Upper lobe of left lung (tissue), 6 donors: ENCODE measurements around the gene MACROD2. TPM values are rescaled to one million over a fixed set of nuclear protein-coding genes. Genes with fewer than 3 reads are reported as not detected.

Experiments
- ATAC-seq, 2 donors: fragments of 200-7000 bp; cut with Tn5 transposase; one replicate each; pipeline ENCODE4 v1.9.1; 2022; ENCODE audit warnings: mild to moderate bottlenecking in 2 of 2, moderate library complexity in 2 of 2; ENCODE audit not compliant: low FRiP score in 2 of 2
- DNase-seq, 2 donors: peaks; one replicate each; pipeline ENCODE4 v3.0.0-alpha.2; 2019 to 2020
- H3K27ac ChIP-seq, 4 donors: fragments of 200-600 bp; sonication (generic); one replicate each; pipeline ENCODE4 v1.5.1; 2016 to 2019
- H3K27me3 ChIP-seq, 4 donors: fragments of 200-600 bp; sonication (generic); one replicate each; pipeline ENCODE4 v1.5.1; 2017 to 2019
- H3K36me3 ChIP-seq, 4 donors: fragments of 200-600 bp; sonication (generic); one replicate each; pipeline ENCODE4 v1.5.1; 2016 to 2019
- H3K4me1 ChIP-seq, 4 donors: fragments of 200-600 bp; sonication (generic); one replicate each; pipeline ENCODE4 v1.5.1; 2018 to 2019
- H3K4me3 ChIP-seq, 4 donors: fragments of 200-600 bp; sonication (generic); one replicate each; pipeline ENCODE4 v1.5.1; 2017 to 2019; ENCODE audit warnings: mild to moderate bottlenecking in 2 of 4, moderate library complexity in 1 of 4
- H3K9me3 ChIP-seq, 4 donors: fragments of 200-600 bp; sonication (generic); one replicate each; pipeline ENCODE4 v1.5.1; 2018 to 2019
- EP300 ChIP-seq, 4 donors: sonication (generic); formaldehyde crosslinking; IDR thresholded peaks; one replicate each; pipeline ENCODE4 v1.5.1; 2017; ENCODE audit warnings: antibody characterized with exemption in 4 of 4, control low read depth in 2 of 4
- POLR2A ChIP-seq, 4 donors: fragments of 450-650 bp; IDR thresholded peaks; one replicate each; pipeline ENCODE4 v1.5.1; 2016 to 2017; ENCODE audit warnings: antibody characterized with exemption in 4 of 4, mild to moderate bottlenecking in 2 of 4
- POLR2AphosphoS5 ChIP-seq, 2 donors: sonication (generic); formaldehyde crosslinking; IDR thresholded peaks; one replicate each; pipeline ENCODE4 v1.5.1; 2017; ENCODE audit warnings: antibody characterized with exemption in 2 of 2
- WGBS, 2 donors: methylation state at CpG; one replicate each; pipeline ENCODE4 v1.1.5; 2017 to 2018; 5-methylcytosine and 5-hydroxymethylcytosine counted together
- total RNA-seq, 6 donors: library from RNA; depleted of rRNA in 4 of 6; stranded (reverse); fragments of >200 nt in 4 of 6; gene quantifications; one replicate each; pipeline versions ENCODE4 v1.1.0 to v1.2.1, GENCODE V29; 2016 to 2021
- TF ChIP-seq, protein P1 (sequence below), 6 experiments: fragments of 450-650 bp in 4 of 6; fragments of 200-600 bp in 2 of 6; sonication (generic) in 2 of 6; IDR thresholded peaks; one replicate each; pipeline ENCODE4 v1.5.1; 2016 to 2019; ENCODE audit warnings: antibody characterized with exemption in 6 of 6
- donor health status: DM: no; HTN: no; CAD: no; lungs with moderate emphysema.
- donor health status: DM: no; HTN: yes; CAD: no; lungs with severe emphysema.

MACROD2 gene
- total RNA-seq, 6 donors from 2014 or later, result 20.7 to 84.3 (median 36.3) TPM

DNA sequence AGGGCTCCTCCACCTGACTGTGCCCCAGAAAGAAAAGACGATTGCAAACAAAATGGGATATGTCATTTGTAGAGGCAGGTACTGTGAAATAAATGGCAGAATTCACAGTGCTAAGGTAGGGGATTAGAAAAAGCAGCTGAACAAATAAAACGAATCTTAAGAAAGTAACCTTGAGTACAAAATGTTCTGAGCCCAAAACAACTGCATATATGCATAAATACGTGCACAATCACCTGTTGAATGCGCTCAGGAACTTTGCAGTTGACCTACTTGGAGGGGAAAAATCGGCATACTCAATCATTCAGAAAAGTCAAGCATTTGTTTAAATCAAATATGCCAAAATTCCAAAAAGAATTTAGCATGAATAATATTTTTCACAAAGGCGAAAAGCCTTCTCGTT, 1114.2 kb downstream of the MACROD2 start:
- no peaks in the 10 kb centered on the region for H3K36me3 ChIP-seq
- no peak overlapping the region for H3K4me3 ChIP-seq
- ATAC-seq, result no peak
- H3K27ac ChIP-seq, result no peak overlapping the region
- TF ChIP-seq, protein P1, sequence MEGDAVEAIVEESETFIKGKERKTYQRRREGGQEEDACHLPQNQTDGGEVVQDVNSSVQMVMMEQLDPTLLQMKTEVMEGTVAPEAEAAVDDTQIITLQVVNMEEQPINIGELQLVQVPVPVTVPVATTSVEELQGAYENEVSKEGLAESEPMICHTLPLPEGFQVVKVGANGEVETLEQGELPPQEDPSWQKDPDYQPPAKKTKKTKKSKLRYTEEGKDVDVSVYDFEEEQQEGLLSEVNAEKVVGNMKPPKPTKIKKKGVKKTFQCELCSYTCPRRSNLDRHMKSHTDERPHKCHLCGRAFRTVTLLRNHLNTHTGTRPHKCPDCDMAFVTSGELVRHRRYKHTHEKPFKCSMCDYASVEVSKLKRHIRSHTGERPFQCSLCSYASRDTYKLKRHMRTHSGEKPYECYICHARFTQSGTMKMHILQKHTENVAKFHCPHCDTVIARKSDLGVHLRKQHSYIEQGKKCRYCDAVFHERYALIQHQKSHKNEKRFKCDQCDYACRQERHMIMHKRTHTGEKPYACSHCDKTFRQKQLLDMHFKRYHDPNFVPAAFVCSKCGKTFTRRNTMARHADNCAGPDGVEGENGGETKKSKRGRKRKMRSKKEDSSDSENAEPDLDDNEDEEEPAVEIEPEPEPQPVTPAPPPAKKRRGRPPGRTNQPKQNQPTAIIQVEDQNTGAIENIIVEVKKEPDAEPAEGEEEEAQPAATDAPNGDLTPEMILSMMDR (IDR thresholded peaks at IDR 0.05), result no peak
- H3K4me1 ChIP-seq, result no peaks in the 10 kb centered on the region
- WGBS, 2 donors, result 81 to 83% methylated on average over 7 of the region's 7 CpGs
- H3K9me3 ChIP-seq, result no peaks in the 10 kb centered on the region
- no peaks in the 10 kb centered on the region for H3K27me3 ChIP-seq
- DNase-seq, result no peak

DNA sequence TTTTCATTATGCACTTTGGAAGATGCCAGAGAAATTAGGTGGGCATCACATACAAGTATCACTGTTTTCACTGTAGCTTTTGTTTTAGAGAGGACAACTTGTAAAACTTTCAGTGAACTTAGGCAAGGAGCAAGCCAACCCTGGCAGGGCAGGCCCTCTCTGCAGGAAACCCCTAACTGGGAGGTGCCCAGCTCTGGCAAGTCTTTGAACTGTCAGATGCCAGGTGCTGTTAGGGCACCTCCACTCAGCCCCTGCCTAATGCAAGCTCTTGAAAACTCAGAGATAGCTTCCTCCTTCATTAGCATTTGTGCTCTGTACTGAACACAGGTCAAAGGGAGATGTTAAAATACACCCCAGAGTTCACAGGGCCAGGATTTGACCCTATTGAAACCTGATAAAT, 1116.3 kb downstream of the MACROD2 start:
- ATAC-seq, result no peak
- no peaks in the 10 kb centered on the region for H3K27me3 ChIP-seq
- no peaks in the 10 kb centered on the region for H3K4me1 ChIP-seq
- H3K4me3 ChIP-seq, result no peak overlapping the region
- H3K36me3 ChIP-seq, result no peaks in the 10 kb centered on the region
- H3K9me3 ChIP-seq, result no peaks in the 10 kb centered on the region
- H3K27ac ChIP-seq, result no peak overlapping the region
- no peak for TF ChIP-seq EP300 (IDR thresholded peaks at IDR 0.05)
- TF ChIP-seq POLR2A (IDR thresholded peaks at IDR 0.05), result no peak
- TF ChIP-seq, protein P1 (IDR thresholded peaks at IDR 0.05), result no peak
- no peak for TF ChIP-seq POLR2AphosphoS5 (IDR thresholded peaks at IDR 0.05)
- DNase-seq, result no peak

DNA sequence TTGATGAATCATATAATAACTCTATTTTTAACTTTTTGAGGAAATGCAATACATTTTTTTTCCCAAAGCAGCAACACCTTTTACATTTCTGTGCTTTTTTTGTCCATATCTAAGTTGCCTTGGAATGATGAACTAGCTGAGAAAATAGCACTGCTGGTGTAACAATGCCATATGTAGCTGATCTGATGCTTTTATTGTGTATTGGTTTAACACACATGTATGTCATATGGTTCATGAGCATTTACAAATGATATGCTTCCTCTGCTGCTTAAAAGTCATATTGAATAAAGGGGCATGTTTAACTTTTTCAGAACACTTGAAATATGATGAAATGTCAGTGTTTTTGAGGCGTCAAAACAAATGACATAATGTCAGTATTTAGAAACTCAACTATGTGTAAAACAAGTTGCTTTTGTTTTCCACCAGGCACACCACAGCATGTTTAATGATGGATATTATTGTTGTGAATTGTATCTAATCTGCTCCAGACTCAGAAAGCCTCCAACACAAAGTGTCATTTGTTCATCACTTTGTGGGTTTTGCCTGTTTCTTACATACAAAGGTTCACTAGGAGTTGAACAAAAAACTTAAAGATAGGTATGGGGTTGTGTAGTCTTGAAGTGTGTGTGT, 1117.9 kb downstream of the MACROD2 start:
- no peak for TF ChIP-seq POLR2AphosphoS5 (IDR thresholded peaks at IDR 0.05)
- TF ChIP-seq EP300 (IDR thresholded peaks at IDR 0.05), result no peak
- TF ChIP-seq, protein P1 (IDR thresholded peaks at IDR 0.05), result no peak
- no peak for TF ChIP-seq POLR2A (IDR thresholded peaks at IDR 0.05)
- H3K4me1 ChIP-seq, result no peaks in the 10 kb centered on the region
- 92 to 97% methylated on average over 1 of the region's 1 CpG for WGBS, 2 donors
- no peak for DNase-seq
- no peaks in the 10 kb centered on the region for H3K27me3 ChIP-seq
- no peak overlapping the region for H3K27ac ChIP-seq
- no peak overlapping the region for H3K4me3 ChIP-seq
- no peaks in the 10 kb centered on the region for H3K9me3 ChIP-seq
- no peak for ATAC-seq
- H3K36me3 ChIP-seq, result no peaks in the 10 kb centered on the region

DNA sequence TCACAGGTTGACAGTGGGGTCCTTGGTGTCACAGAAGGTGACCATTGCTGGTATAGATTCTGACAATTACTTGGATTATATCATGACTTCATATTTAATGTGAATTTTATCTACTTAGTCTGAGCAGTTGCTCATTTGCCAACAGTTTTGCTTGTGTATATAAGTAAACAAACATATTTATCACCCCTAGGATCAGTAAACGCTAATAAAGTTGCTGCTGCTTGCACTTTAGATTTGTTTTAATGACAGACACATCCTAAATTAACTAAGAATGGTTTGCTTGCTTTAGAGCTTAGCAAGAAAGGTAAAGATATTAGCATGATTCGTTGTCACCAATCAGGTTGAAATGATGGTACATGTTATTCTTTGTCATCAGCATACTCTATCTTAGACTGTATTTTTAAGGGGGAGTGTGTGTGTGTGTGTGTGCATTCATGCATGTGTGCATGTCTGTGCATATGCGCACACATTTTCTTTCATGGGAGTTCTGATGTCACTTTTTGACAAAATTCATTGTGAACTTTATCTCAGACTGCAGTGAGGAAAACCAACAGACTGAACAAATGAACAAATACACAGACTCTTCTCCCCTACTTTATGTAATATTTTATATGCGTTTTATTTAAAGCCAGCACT, 1124.7 kb downstream of the MACROD2 start:
- Histone ChIP-seq H3K4me1 (no peaks in the 10 kb centered on the region), H3K4me3 (no peak overlapping the region), H3K27me3 (no peaks in the 10 kb centered on the region), H3K27ac (no peak overlapping the region), H3K9me3 (no peaks in the 10 kb centered on the region), H3K36me3 (no peaks in the 10 kb centered on the region)
- DNase-seq (no peak), ATAC-seq (no peak)
- TF ChIP-seq POLR2AphosphoS5 (IDR thresholded peaks at IDR 0.05) (no peak), EP300 (IDR thresholded peaks at IDR 0.05) (no peak), POLR2A (IDR thresholded peaks at IDR 0.05) (no peak)
- TF ChIP-seq, protein P1 (IDR thresholded peaks at IDR 0.05), result no peak
- 81 to 84% methylated on average over 4 of the region's 4 CpGs for WGBS, 2 donors

DNA sequence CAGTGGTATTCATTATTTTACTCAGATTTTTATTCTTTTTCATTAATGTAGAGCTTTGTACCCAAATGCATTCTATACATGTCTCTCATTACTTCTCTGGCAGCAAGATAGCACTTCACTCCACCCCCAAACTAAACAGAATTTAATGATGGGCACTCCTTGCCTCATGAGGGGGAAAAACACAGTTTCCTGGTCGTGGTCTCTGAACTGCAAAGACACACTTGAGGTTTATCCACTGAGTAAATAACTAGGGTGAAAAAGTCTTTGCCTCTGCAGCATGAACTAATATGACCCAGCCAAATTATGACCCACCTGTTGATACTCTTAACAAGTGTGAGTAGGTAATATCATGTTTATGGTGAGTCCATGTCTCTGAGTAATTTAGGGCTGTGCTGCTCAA, 1127.3 kb downstream of the MACROD2 start:
- TF ChIP-seq EP300 (IDR thresholded peaks at IDR 0.05) (no peak), POLR2A (IDR thresholded peaks at IDR 0.05) (no peak), POLR2AphosphoS5 (IDR thresholded peaks at IDR 0.05) (no peak)
- TF ChIP-seq, protein P1 (IDR thresholded peaks at IDR 0.05), result no peak
- no peak overlapping the region for H3K4me3 ChIP-seq
- DNase-seq, result no peak
- no peaks in the 10 kb centered on the region for H3K36me3 ChIP-seq
- H3K27me3 ChIP-seq, result no peaks in the 10 kb centered on the region
- WGBS, 2 donors, result 38 to 48% methylated on average over 1 of the region's 1 CpG
- H3K4me1 ChIP-seq, result no peaks in the 10 kb centered on the region
- no peaks in the 10 kb centered on the region for H3K9me3 ChIP-seq
- H3K27ac ChIP-seq, result no peak overlapping the region
- no peak for ATAC-seq
